ENCODE data around the gene SPSB1.

DNA sequence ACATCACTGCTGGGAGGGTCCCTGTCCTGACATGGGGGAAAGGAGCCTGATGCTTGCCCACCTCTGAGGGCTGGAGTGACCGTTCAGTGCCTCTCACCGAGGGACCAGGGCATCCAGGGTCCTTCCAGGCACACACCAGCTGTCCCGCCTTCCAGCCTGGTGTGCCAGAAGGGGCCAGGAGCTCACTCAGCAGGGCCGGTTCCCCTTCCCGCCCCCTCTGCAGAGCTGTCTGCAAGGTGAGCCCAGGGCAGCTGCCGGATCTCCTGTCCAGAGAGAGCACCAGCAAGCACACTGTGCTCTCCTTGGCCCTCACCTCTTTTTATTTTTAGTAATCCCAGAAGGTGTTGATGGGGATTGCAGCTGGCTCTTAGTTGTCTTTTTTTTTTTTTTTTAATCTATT lies 41.2 kb upstream of the SPSB1 start:
- no peak for TF ChIP-seq POLR2A (IDR thresholded peaks at IDR 0.05)
- TF ChIP-seq, protein P1, sequence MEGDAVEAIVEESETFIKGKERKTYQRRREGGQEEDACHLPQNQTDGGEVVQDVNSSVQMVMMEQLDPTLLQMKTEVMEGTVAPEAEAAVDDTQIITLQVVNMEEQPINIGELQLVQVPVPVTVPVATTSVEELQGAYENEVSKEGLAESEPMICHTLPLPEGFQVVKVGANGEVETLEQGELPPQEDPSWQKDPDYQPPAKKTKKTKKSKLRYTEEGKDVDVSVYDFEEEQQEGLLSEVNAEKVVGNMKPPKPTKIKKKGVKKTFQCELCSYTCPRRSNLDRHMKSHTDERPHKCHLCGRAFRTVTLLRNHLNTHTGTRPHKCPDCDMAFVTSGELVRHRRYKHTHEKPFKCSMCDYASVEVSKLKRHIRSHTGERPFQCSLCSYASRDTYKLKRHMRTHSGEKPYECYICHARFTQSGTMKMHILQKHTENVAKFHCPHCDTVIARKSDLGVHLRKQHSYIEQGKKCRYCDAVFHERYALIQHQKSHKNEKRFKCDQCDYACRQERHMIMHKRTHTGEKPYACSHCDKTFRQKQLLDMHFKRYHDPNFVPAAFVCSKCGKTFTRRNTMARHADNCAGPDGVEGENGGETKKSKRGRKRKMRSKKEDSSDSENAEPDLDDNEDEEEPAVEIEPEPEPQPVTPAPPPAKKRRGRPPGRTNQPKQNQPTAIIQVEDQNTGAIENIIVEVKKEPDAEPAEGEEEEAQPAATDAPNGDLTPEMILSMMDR (IDR thresholded peaks at IDR 0.05): no peak

All from uterus (tissue), 2 donors.